Limb (tissue), 2 donors: ENCODE results near the gene TOM1L1.

Source experiments
- DNase-seq, 2 donors: peaks; one replicate each; pipeline ENCODE4 v3.0.0-alpha.2; 2016; ENCODE audit errors: extremely low spot score in 2 of 2

The TOM1L1 gene

GRCh38 chr17:54991567-54991966 lies 90.9 kb downstream of the TOM1L1 start:
- no peak for DNase-seq

DNA sequence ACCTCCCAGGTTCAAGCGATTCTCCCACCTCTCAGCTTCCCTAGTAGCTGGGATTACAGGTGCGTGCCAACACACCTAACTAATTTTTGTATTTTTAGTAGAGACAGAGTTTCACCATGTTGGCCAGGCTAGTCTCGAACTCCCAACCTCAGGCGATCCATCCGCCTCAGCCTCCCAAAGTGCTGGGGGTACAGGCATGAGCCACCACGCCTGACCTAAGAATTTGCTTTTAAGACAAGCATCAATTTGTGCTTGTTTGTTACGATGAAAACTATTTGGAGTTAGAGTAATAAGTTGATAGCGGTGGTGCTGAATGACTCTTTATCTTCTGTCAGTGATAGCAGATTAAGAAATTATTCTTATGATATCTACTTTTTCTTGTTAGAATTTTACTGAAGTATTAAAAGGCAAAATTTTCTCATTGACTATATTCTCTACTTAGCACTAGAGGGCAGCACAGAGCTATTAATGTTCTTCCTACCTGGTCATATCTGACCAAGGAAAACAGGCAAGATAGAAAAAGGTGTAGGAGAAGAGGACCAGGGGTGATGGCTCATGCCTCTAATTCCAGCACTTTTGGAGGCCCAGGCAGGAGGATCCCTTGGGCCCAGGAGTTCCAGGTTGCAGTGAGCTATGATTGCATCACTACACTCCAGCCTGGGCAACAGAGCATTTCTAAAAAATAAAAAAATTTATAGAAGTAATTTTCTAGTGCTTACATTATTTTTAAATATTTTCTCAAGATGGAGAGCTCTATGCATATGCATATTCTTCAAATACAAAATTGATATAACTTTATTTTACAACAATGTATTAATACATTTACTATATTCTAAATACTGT lies 92.4 kb downstream of the TOM1L1 start:
- peak in 1 of 2 donors; percentile 61 for DNase-seq

- DNase-seq: no peak
These were observed 95.8 kb downstream of the TOM1L1 start for GRCh38 chr17:54996441-54996840.

GRCh38 chr17:55002458-55002857 lies 101.8 kb downstream of the TOM1L1 start:
- DNase-seq: no peak

- DNase-seq: no peak
These were observed 103.8 kb downstream of the TOM1L1 start for GRCh38 chr17:55004484-55004883.

- no peak for DNase-seq
These were observed 104.9 kb downstream of the TOM1L1 start for GRCh38 chr17:55005520-55005919.
